ENCODE results near the gene FGGY.
A peak's percentile ranks its signal among the peaks of the same experiment; 100 is the strongest.

Gene FGGY

DNA sequence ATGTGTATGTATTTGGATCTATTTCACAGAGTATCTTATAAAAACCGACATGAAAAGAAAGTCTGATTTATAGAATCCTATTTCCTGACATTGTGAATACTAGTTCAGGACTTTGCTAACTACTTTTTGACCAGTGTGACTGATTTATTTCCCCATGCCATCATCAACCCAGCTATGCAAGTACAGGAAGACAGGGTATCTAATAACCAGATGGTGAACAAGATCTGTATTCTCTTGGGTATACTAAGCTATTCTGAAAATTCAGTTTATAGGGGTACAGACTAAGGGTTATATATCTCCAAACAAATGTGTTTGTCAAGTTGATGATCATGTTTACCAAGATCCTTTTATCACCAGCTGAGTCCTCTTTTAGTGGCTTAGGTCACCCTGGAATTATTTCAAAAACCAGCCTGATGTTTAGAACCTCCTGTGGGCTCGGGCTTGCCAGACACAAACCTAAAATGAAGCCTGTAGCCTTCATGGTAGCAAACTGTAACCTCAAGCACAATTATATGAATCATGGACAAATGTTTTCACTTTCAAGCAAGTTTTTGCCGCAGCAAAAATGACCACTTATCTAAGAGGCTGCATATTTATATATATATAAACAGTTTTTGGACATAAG is 185.1 kb downstream of the FGGY start (continued):
- TF ChIP-seq, protein P1, sequence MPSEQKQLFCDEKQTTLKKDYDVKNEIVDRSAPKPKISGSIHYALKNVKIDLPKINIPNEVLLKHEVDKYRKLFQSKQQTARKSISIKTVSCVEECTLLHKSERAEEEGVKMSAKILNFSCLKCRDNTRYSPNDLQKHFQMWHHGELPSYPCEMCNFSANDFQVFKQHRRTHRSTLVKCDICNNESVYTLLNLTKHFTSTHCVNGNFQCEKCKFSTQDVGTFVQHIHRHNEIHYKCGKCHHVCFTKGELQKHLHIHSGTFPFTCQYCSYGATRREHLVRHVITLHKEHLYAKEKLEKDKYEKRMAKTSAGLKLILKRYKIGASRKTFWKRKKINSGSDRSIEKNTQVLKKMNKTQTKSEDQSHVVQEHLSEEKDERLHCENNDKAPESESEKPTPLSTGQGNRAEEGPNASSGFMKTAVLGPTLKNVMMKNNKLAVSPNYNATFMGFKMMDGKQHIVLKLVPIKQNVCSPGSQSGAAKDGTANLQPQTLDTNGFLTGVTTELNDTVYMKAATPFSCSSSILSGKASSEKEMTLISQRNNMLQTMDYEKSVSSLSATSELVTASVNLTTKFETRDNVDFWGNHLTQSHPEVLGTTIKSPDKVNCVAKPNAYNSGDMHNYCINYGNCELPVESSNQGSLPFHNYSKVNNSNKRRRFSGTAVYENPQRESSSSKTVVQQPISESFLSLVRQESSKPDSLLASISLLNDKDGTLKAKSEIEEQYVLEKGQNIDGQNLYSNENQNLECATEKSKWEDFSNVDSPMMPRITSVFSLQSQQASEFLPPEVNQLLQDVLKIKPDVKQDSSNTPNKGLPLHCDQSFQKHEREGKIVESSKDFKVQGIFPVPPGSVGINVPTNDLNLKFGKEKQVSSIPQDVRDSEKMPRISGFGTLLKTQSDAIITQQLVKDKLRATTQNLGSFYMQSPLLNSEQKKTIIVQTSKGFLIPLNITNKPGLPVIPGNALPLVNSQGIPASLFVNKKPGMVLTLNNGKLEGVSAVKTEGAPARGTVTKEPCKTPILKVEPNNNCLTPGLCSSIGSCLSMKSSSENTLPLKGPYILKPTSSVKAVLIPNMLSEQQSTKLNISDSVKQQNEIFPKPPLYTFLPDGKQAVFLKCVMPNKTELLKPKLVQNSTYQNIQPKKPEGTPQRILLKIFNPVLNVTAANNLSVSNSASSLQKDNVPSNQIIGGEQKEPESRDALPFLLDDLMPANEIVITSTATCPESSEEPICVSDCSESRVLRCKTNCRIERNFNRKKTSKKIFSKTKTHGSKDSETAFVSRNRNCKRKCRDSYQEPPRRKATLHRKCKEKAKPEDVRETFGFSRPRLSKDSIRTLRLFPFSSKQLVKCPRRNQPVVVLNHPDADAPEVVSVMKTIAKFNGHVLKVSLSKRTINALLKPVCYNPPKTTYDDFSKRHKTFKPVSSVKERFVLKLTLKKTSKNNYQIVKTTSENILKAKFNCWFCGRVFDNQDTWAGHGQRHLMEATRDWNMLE (tag by site-specific recombination; conservative IDR thresholded peaks at IDR 0.05; ENCODE audit: low read depth) = no peak
- TF ChIP-seq, protein P2, sequence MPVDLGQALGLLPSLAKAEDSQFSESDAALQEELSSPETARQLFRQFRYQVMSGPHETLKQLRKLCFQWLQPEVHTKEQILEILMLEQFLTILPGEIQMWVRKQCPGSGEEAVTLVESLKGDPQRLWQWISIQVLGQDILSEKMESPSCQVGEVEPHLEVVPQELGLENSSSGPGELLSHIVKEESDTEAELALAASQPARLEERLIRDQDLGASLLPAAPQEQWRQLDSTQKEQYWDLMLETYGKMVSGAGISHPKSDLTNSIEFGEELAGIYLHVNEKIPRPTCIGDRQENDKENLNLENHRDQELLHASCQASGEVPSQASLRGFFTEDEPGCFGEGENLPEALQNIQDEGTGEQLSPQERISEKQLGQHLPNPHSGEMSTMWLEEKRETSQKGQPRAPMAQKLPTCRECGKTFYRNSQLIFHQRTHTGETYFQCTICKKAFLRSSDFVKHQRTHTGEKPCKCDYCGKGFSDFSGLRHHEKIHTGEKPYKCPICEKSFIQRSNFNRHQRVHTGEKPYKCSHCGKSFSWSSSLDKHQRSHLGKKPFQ (tag by site-specific recombination; IDR thresholded peaks at IDR 0.05) = no peak
- TF ChIP-seq HOXA7 (CRISPR knock-in tag; IDR thresholded peaks at IDR 0.05; ENCODE audit: borderline replicate concordance) = no peak
- TF ChIP-seq, protein P3, sequence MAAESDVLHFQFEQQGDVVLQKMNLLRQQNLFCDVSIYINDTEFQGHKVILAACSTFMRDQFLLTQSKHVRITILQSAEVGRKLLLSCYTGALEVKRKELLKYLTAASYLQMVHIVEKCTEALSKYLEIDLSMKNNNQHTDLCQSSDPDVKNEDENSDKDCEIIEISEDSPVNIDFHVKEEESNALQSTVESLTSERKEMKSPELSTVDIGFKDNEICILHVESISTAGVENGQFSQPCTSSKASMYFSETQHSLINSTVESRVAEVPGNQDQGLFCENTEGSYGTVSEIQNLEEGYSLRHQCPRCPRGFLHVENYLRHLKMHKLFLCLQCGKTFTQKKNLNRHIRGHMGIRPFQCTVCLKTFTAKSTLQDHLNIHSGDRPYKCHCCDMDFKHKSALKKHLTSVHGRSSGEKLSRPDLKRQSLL (tag by site-specific recombination; IDR thresholded peaks at IDR 0.05) = no peak
- TF ChIP-seq, protein P4, sequence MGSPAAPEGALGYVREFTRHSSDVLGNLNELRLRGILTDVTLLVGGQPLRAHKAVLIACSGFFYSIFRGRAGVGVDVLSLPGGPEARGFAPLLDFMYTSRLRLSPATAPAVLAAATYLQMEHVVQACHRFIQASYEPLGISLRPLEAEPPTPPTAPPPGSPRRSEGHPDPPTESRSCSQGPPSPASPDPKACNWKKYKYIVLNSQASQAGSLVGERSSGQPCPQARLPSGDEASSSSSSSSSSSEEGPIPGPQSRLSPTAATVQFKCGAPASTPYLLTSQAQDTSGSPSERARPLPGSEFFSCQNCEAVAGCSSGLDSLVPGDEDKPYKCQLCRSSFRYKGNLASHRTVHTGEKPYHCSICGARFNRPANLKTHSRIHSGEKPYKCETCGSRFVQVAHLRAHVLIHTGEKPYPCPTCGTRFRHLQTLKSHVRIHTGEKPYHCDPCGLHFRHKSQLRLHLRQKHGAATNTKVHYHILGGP (tag by site-specific recombination; IDR thresholded peaks at IDR 0.05) = no peak
- TF ChIP-seq, protein P5, sequence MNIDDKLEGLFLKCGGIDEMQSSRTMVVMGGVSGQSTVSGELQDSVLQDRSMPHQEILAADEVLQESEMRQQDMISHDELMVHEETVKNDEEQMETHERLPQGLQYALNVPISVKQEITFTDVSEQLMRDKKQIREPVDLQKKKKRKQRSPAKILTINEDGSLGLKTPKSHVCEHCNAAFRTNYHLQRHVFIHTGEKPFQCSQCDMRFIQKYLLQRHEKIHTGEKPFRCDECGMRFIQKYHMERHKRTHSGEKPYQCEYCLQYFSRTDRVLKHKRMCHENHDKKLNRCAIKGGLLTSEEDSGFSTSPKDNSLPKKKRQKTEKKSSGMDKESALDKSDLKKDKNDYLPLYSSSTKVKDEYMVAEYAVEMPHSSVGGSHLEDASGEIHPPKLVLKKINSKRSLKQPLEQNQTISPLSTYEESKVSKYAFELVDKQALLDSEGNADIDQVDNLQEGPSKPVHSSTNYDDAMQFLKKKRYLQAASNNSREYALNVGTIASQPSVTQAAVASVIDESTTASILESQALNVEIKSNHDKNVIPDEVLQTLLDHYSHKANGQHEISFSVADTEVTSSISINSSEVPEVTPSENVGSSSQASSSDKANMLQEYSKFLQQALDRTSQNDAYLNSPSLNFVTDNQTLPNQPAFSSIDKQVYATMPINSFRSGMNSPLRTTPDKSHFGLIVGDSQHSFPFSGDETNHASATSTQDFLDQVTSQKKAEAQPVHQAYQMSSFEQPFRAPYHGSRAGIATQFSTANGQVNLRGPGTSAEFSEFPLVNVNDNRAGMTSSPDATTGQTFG (tag by site-specific recombination; IDR thresholded peaks at IDR 0.05; ENCODE audit: borderline replicate concordance) = no peak
- TF ChIP-seq TRIM28 (IDR thresholded peaks at IDR 0.05; ENCODE audit: borderline replicate concordance, low read length) = no peak
- TF ChIP-seq REPIN1 (tag by site-specific recombination; IDR thresholded peaks at IDR 0.05; ENCODE audit: low read depth) = no peak
- no peak for TF ChIP-seq KLF10 (tag by site-specific recombination; IDR thresholded peaks at IDR 0.05)

DNA sequence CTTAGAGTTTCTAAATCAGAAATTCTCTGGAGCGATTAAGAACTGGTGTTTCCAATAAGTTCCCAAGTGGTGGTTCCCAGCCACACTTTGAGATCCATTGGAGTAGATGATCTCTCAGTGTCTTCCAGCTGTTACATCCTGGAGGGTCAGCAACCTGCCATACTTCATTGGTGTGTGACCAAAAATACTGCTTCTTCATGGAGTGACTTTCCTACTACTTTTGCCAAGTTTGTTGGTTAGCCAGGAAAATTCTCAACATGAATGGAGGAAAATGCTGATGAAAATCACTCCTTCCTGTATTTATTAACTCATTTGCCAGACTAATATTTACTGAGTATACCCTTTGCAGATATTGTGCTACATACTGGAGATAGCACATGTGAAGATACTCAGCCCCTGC is 186.1 kb downstream of the FGGY start:
- POLR2A ChIA-PET = no interaction called here
- Histone ChIP-seq H3K4me3 (ENCODE audit: low read depth, low read length) (no peak overlapping the region), H3K27ac (ENCODE audit: extremely low read depth, low read depth, low read length) (no peak overlapping the region), H3K9me3 (ENCODE audit: control insufficient read depth, insufficient read depth, low read depth, low read length) (no peaks in the 10 kb centered on the region), H3K4me1 (ENCODE audit: control insufficient read depth, insufficient read depth, low read length) (0 out of 2 replicates have a peak, but pooled peaks cover 2% of the 10 kb centered on the region), H3K36me3 (ENCODE audit: control insufficient read depth in 2 of 2, insufficient read depth in 1 of 2, low read length in 2 of 2) (no peaks in the 10 kb centered on the region)
- TF ChIP-seq ZBTB20 (tag by site-specific recombination; IDR thresholded peaks at IDR 0.05) (peak; percentile 57), HOXC10 (CRISPR knock-in tag; IDR thresholded peaks at IDR 0.05) (no peak)
- CTCF ChIA-PET = no interaction called here

Measured in HEK293 (cell line).